Heart right ventricle (tissue), 16 donors: ENCODE measurements around the gene LRRC17. TPM values are rescaled to one million over a fixed set of nuclear protein-coding genes. Genes with fewer than 3 reads are reported as not detected.

Experiments
- ATAC-seq, 8 donors: fragments of 200-7000 bp; cut with Tn5 transposase; one replicate each; pipeline ENCODE4 v1.9.1; 2020; ENCODE audit warnings: mild to moderate bottlenecking in 8 of 8, moderate library complexity in 8 of 8, moderate number of reproducible peaks in 1 of 8
- DNase-seq, 2 donors: peaks; one replicate each; pipeline ENCODE4 v3.0.0-alpha.2; 2020
- H3K27ac ChIP-seq, 10 donors: fragments of 200-600 bp; sonication (generic) in 2 of 10; one replicate each; pipeline versions ENCODE4 v1.5.0 to v1.8.0; 2020 to 2022; ENCODE audit warnings: mild to moderate bottlenecking in 3 of 10
- H3K27me3 ChIP-seq, 7 donors: fragments of 200-600 bp; one replicate each; pipeline ENCODE4 v1.8.0; 2021 to 2022; ENCODE audit warnings: mild to moderate bottlenecking in 2 of 7
- H3K36me3 ChIP-seq, 9 donors: fragments of 200-600 bp; sonication (generic) in 1 of 9; one replicate each; pipeline versions ENCODE4 v1.5.0 to v1.8.0; 2020 to 2022; ENCODE audit warnings: mild to moderate bottlenecking in 2 of 9
- H3K4me1 ChIP-seq, 9 donors: fragments of 200-600 bp; sonication (generic) in 1 of 9; one replicate each; pipeline versions ENCODE4 v1.5.0 to v1.8.0; 2020 to 2022; ENCODE audit warnings: mild to moderate bottlenecking in 4 of 9
- H3K4me3 ChIP-seq, 10 donors: fragments of 200-600 bp; sonication (generic) in 2 of 10; one replicate each; pipeline versions ENCODE4 v1.5.0 to v1.8.0; 2020 to 2022; ENCODE audit warnings: mild to moderate bottlenecking in 7 of 10, moderate library complexity in 2 of 10
- H3K9me3 ChIP-seq, 11 donors: fragments of 200-600 bp in 10 of 11; sonication (generic) in 2 of 11; one replicate each; pipeline versions ENCODE4 v1.5.0 to v1.8.0; 2013 to 2022; ENCODE audit warnings: mild to moderate bottlenecking in 2 of 11, control low read depth in 1 of 11, moderate library complexity in 1 of 11
- CTCF ChIP-seq, 9 donors: fragments of 200-600 bp; sonication (generic) in 2 of 9; IDR thresholded peaks; one replicate each; pipeline versions ENCODE4 v1.5.0 to v1.8.0; 2021 to 2022; ENCODE audit warnings: antibody characterized with exemption in 9 of 9, mild to moderate bottlenecking in 5 of 9, moderate library complexity in 1 of 9
- WGBS, 2 donors: extraction: QIAGEN DNeasy Blood & Tissue Kit; methylation state at CpG; one replicate each; pipeline ENCODE4 v1.1.7; 2013; ENCODE audit warnings: inconsistent platforms in 1 of 2; 5-methylcytosine and 5-hydroxymethylcytosine counted together
- intact Hi-C, 10 donors: fragments of 100-400 bp; cut with DNase I; formaldehyde crosslinking; loops; one replicate each; pipeline versions ENCODE4 v1.11.1 to v1.14.2; 2022
- long read RNA-seq, 3 donors: library from polyadenylated mRNA; unstranded; transcript quantifications; one replicate each; pipeline ENCODE4 v2.0.0, GENCODE V29; 2020 to 2021
- polyA plus RNA-seq, 2 donors: library from polyadenylated mRNA; stranded (reverse); fragments of 200-250 nt; gene quantifications; one replicate each; pipeline ENCODE4 v1.2.3, GENCODE V29; 2013
- total RNA-seq, 10 donors: library from RNA; stranded (reverse); fragmentation: NEBNext Ultra II Directional in 3 of 10; extraction: Animal tissue kit (Norgen Biotek cat#: 25700) in 3 of 10; gene quantifications; one replicate each; pipeline versions ENCODE4 v1.2.1 to v1.2.4, GENCODE V29; 2021 to 2023
- donor health status: Arrhythmogenic right ventricular cardiomyopathy.
- donor health status: ischemic (EF 13 %, LVEDD 7.1; RV severe dilation, severe dysfunction).
- donor health status: healthy with polysubstance abuse.
- donor health status: DM: no; HTN: yes; CAD: no.
- donor health status: DM: no; HTN: no; CAD: no.
- donor health status: ischemic (EF 25% LVEDD 6.9; RV normal size, moderate dysfunction).
- donor health status: ischemic (EF 25% LVEDD 5.7; RV mildly dilated, moderate dysfunction).
- donor health status: healthy.
- donor health status: DM: yes; HTN: yes; CAD: no.
- donor health status: Ischemic cardiomyopathy.
- donor health status: ischemic (EF 35%, LVEDD 5.7; RV mildly dilated, moderate dysfunction).
- donor health status: nonischemic (EF 11% LVEDD 7.7; RV severe dilation, severe dysfunction).
- donor health status: DM: yes; HTN: yes; CAD: no.
- donor health status: PGD.
- donor health status: ischemic (EF 29% LVEDD 5.4; RV normal size, mild dysfunction).
- donor health status: nonischemic (EF 23%, LVEDD 6.1; RV moderate dilation, normal function).

Gene LRRC17, protein sequence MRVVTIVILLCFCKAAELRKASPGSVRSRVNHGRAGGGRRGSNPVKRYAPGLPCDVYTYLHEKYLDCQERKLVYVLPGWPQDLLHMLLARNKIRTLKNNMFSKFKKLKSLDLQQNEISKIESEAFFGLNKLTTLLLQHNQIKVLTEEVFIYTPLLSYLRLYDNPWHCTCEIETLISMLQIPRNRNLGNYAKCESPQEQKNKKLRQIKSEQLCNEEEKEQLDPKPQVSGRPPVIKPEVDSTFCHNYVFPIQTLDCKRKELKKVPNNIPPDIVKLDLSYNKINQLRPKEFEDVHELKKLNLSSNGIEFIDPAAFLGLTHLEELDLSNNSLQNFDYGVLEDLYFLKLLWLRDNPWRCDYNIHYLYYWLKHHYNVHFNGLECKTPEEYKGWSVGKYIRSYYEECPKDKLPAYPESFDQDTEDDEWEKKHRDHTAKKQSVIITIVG
- total RNA-seq (1 to 10 TPM in 7 of 10 donors, under 1 TPM in 3; 0.12 to 9.5 (median 2.6) TPM), polyA plus RNA-seq (1 to 10 TPM; 2.5 to 2.7 TPM)
- long read RNA-seq, donor 1, partial matches to known transcripts = 1 of 1 reads
- long read RNA-seq, donor 1, other reads (novel, unspliced or antisense) = 0 of 1 reads
- long read RNA-seq, donor 2, partial matches to known transcripts = 0 of 2 reads
- long read RNA-seq, donor 2, other reads (novel, unspliced or antisense) = 0 of 2 reads
- long read RNA-seq, donor 3 = 0 reads

- peak in 1 of 2 donors; percentile 64 for DNase-seq
- peak in 7 of 8 donors; percentile 34 to 78 (median 60) for ATAC-seq
- no peaks in the 10 kb centered on the region for H3K27me3 ChIP-seq
- WGBS, 2 donors = 18 to 20% methylated on average over 6 of the region's 6 CpGs
- TF ChIP-seq CTCF (IDR thresholded peaks at IDR 0.05) = no peak
- peaks cover 0 to 28% (median 9%) of the 10 kb centered on the region in 9 donors for H3K4me1 ChIP-seq
- peak within 1 kb of the TSS in 9 of 10 donors; percentile 8 to 52 (median 46) for H3K4me3 ChIP-seq
- intact Hi-C loops = loop anchor here in 2 of 10 donors (10.0 kb wide), 2 partner anchors 82 to 152 kb away; no protein-coding TSS in a partner anchor
- H3K27ac ChIP-seq = peak within 1 kb of the TSS; percentile 0 to 72 (median 55)
- peaks cover 0 to 8% (median 0%) of the 10 kb centered on the region in 11 donors for H3K9me3 ChIP-seq
- no peaks in the 10 kb centered on the region for H3K36me3 ChIP-seq
These were observed at the start of gene LRRC17 for GRCh38 chr7:102912742-102913141. LRRC17 (plus strand) TSS chr7:102913000; CDS start chr7:102933914, 20,914 bp downstream.

DNA sequence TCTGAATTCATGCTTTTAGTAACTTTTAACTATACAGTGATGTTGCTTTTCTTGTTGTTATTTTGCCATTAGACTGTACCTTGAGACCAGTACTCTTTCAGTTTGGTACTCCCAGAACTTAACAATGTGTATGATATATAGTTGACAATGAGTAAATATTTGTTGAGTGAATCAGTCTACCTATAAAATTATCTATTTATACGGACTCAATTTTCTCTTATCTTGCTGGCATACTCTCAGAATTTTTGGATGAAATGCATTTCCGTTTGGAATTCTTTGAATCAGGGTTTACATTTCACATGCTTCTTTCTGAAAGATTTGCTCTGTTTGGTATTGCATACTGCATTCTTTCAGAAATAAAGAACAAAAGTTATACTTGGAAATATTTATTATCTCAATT, 47.8 kb upstream of the LRRC17 start:
- DNase-seq = no peak

GRCh38 chr7:102866535-102867215, 46.1 kb upstream of the LRRC17 start:
- intact Hi-C loops = no loop called here
- TF ChIP-seq CTCF (IDR thresholded peaks at IDR 0.05) = no peak
- Histone ChIP-seq H3K27ac (no peak overlapping the region), H3K9me3 (no peaks in the 10 kb centered on the region), H3K4me3 (no peak overlapping the region), H3K27me3 (no peaks in the 10 kb centered on the region), H3K4me1 (no peaks in the 10 kb centered on the region), H3K36me3 (no peaks in the 10 kb centered on the region)
- ATAC-seq (no peak), DNase-seq (no peak)
- WGBS, 2 donors = 56 to 62% methylated on average over 3 of the region's 3 CpGs

More for the DNA sequence above, 47.8 kb upstream of the LRRC17 start:
- H3K36me3 ChIP-seq = no peaks in the 10 kb centered on the region
- H3K27me3 ChIP-seq = no peaks in the 10 kb centered on the region
- no peak for ATAC-seq
- no peak for TF ChIP-seq CTCF (IDR thresholded peaks at IDR 0.05)
- H3K27ac ChIP-seq = no peak overlapping the region
- no peaks in the 10 kb centered on the region for H3K9me3 ChIP-seq
- H3K4me3 ChIP-seq = no peak overlapping the region
- intact Hi-C loops = loop anchor here in 1 of 10 donors (5.0 kb wide), 1 partner anchor 53 kb away; no protein-coding TSS in a partner anchor
- H3K4me1 ChIP-seq = peaks cover 0 to 8% (median 0%) of the 10 kb centered on the region in 9 donors
- WGBS, 2 donors = 67 to 69% methylated on average over 2 of the region's 2 CpGs

DNA sequence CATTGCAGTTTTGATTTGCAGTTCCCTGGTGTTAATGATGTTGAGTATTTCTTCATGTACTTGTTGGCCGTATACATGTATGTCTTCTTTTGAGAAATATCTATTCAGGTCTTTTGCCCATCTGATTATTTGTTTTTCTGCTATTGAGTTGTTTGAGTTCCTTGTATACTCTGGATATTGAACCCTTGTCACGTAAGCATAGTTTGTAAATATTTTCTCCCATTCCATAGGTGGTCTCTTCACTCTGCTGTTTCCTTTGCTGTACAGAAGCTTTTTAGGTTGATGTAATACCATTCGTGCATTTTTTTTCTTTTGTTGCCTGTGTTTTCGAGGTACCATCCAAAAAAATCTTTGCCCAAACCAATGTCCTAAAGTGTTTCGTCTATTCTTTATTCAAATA, 43.6 kb upstream of the LRRC17 start:
- no peak for ATAC-seq
- peaks cover 0 to 5% (median 0%) of the 10 kb centered on the region in 9 donors for H3K4me1 ChIP-seq
- H3K27ac ChIP-seq = no peak overlapping the region
- intact Hi-C loops = no loop called here
- H3K9me3 ChIP-seq = no peaks in the 10 kb centered on the region
- TF ChIP-seq CTCF (IDR thresholded peaks at IDR 0.05) = no peak
- H3K4me3 ChIP-seq = no peak overlapping the region
- WGBS, 2 donors = 84 to 96% methylated on average over 5 of the region's 5 CpGs
- H3K36me3 ChIP-seq = no peaks in the 10 kb centered on the region
- DNase-seq = no peak
- no peaks in the 10 kb centered on the region for H3K27me3 ChIP-seq
